Activated CD4-positive, alpha-beta T cell treated with anti-CD3 and anti-CD28 coated beads, Interleukin-2, amount 50 U/mL, for 16 hours (primary cell): Measurements from ENCODE around the gene COA8.
"Not testable (repeated sequence)": the region's sequence is repeated elsewhere in the genome, so short reads cannot be mapped to it uniquely, and the experiment has no call there.

Experiments
- DNase-seq: peaks from one replicate; pipeline ENCODE4 v3.0.0-alpha.2; 2020

COA8 gene, protein sequence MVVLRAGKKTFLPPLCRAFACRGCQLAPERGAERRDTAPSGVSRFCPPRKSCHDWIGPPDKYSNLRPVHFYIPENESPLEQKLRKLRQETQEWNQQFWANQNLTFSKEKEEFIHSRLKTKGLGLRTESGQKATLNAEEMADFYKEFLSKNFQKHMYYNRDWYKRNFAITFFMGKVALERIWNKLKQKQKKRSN

GRCh38 chr14:103562429-103563225, at the start of gene COA8, which contains the start of gene BAG5:
COA8 (plus strand) TSS chr14:103562960; CDS start chr14:103563002, 42 bp downstream.
BAG5 (minus strand) TSS chr14:103562657; CDS start chr14:103561164, 1,493 bp downstream.
- DNase-seq = peak; percentile 90

DNA sequence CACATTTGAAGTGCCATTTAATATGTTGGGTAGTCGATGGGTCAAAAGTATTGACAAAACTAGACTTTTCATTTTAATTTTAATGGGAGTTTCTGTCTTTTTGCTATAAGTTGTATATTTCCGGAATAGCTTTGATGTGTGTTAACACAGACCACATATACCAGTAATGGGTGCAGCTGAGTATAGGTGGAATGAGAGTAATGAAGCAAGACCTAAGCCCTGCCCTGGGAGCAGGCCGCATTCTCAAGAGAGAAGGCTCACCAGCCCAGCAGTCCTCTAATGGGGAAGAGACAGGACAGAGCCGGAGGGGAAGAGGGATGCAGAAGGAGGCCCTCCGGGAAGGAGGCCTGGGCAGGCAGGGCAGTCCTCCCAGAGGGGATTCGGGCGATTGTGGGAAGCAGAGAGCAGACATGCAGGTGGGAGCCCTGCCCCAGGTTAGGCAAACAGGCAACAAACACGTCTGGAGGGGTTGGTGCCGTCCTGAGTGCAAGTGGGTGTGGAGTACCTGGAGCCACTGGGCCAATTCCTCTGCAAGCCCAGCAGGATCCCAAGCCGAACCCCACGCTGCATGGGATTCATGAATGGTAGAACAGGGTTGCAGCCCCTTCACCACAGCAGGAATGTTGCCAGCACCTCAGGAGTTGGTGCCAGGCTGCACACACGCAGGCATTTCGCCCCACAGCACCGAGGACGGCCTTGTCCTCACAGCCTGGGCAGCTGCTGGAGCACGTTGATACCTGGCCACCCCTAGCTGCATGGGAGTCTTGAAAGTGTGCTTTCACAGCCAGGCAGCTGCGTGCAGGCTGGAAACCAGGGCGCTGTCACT, 48.0 kb upstream of the COA8 start:
- DNase-seq = no peak

GRCh38 chr14:103516426-103517173, 46.2 kb upstream of the COA8 start:
- no peak for DNase-seq

- no peak for DNase-seq
Measured at GRCh38 chr14:103517174-103517566, 45.6 kb upstream of the COA8 start.

GRCh38 chr14:103517721-103518421, 44.9 kb upstream of the COA8 start:
- no peak for DNase-seq

GRCh38 chr14:103518422-103519042, 44.2 kb upstream of the COA8 start:
- peak; percentile 35 for DNase-seq

- DNase-seq = no peak
Measured at GRCh38 chr14:103519043-103519836, 43.5 kb upstream of the COA8 start.

DNA sequence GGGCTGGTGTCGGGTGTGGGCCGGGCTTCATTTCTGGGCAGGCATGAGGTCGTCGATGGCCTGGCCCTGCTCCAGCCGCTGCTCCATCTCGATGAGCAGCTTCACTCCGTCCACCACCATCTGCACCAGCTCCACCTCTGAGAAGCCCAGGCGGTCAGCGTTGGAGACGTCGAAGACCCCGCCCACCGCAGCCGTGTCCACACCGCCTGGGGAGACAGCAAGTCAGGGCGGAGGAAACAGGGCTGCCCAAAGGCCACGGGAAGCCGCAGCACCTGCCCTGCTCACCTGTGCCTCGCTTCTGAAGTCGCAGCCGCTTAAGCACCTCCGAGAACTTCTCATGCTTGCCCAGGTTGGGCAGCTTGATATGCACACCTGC, 42.9 kb upstream of the COA8 start:
- no peak for DNase-seq

- DNase-seq = no peak
Measured at GRCh38 chr14:103520269-103520656, 42.5 kb upstream of the COA8 start.

DNA sequence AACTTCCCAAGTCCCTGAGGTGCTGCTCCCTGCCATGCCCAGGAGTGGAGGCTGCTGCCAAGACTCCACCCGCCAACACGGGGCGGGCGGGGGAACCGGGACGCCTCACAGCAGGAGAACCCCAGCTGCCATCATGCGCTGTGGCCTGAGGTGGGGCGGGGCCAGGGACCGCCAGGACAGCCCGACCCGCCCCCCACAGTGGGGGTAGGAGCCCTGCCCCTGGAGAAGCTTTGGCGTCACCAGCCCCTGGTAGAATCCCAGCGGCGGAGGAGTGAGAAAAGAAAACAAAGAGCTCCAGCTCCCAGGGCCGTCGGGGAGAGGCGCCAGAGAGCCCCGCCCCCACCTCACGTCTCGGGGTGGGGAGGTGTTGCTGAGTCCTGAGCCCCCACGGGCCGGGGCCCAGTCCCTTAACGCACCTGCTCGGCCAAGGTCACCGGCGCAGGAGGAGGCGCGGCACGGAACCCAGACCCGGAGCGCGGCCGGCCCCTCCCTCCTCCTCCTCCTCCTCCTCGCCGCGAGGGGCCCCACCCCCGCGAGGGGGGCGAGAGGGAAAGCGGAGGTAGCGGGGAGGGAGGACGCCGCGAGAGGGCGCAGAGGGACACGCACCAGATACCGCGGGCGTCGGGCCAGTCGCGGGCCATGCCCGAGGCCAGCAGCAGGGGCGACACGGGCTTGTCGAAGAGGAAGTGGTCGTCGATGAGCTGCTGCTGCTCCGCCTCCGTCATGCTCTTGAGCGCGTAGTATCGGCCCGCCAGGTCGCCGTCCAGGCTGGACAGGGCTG, 41.9 kb upstream of the COA8 start:
- DNase-seq = peak; percentile 38

DNA sequence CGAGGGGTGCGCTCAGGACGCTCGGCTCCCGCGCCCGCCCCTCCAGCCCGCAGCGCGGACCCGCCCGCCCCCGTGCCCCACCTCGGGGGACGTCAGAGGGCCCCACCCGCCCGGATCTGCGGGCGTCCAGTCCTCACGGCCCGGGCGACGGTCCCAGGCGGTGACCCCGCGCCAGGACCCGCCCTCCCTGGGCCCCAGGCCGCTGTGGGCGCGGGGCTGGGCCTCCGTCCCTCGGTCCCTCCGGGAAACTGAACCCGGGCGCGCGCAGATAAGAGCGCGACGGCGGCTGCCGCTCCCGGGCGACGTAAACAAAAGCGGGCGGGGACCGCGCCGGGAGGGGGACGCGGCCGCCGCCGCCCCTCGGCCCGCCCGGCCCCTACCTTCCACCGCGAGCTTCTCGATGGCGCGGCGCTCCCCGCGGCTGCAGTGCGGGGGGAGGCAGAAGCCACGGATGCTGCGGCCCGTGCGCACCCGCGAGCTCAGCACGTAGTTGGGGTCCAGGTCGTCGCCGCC, 41.3 kb upstream of the COA8 start:
- no peak for DNase-seq

DNA sequence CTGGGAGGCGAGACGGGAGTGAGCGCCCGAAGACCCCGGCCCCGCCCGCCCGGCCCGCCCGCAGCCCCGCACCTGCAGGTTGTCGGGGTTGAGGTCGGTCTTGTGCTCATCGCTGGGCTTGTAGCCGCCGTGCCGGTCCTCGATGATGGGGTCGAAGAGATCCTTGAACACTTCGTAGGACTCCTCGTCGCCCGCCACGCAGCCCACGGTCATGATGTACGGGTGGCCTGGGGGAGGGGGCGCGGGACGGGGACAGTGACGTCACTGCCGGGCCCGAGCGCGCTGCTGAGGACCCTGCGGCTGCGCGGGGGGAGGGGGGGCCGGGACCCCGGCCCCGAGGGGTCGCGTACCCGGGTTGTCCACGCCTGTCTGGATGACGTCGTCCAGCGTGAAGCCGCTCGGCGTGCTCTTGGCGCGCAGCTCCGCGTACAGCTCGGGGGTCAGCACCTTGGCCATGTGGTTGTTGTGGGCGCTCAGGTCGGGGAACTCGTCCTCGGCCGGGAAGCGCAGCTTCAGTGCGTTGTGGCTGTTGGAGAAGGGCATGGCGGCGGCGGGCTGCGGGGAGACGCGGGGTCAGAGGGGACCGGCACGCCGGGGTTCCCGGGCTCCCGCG, 40.7 kb upstream of the COA8 start:
- no peak for DNase-seq

GRCh38 chr14:103522649-103523574, 39.8 kb upstream of the COA8 start, which contains the start of gene CKB:
CKB (minus strand) TSS chr14:103522830; CDS start chr14:103522493, 337 bp downstream.
- no peak for DNase-seq

DNA sequence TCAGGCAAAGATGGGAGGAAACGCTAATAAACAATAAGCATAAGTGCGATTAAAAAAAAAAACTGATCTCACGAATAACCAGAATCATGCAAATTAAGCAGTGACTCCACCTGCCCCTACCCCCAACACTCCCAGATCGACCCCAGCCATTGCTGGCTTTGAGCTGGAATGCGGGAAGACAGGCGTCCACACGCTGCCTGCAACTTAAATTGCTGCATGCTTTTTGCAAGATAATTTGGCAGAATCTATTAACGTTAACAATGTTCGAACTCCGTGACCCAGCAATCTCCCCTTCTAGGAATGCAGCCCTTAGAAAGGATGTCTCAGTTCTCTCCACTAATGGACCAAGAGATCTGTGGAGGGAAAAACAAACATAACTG, 39.2 kb upstream of the COA8 start:
- DNase-seq = no peak

DNA sequence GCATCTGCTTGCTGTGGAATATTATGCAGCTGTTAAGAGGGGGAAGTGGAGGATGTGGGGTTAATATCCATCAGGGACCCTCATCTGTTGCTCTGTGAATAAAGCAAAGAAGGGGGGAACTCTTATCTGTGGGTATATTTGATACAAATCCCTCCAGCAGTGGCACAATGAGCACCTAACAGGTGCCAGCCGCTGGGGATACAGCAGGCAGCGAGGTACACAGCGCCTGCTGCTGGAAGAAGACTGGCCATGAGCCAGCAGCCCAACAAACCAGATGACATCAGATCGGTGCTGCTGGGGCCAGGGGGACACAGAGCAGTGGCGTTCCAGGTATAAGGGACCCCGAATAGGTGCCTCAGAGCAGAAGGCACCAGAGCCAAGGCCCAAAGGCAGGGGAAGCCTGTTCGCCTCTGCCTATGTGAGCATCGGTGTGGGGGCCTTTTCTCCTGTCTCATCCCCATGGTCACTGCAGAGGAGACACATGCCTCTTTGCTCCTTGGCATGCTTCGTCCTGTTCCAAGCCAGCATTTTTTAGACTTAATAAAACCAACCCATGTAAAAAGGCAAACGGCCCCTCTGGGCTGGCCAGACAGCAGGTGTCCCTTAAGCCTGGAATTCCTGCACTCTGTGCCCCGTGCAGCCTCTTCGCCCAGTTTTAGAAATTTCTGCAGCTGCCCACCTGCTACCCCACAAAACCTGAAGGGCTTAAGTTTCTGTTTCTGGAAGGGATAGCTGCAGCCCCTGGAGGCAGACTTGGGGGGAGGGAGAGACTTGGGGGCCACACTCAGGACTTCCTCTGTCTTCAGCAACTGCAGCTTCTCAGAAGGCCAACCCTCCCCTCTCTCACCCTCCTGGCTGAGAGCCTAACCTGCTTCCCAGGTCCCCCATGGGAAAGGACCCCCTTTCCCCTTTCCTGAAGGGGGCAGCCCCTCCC, 38.5 kb upstream of the COA8 start:
- no peak for DNase-seq

GRCh38 chr14:103525430-103526246, 37.1 kb upstream of the COA8 start:
- not testable (repeated sequence) for DNase-seq
